HG03520 (cell line): ENCODE results near the gene PITX1.

Experiments used
- ATAC-seq: cut with Tn5 transposase; IDR thresholded peaks from one replicate; pipeline ENCODE4 v1.9.1; 2021; ENCODE audit warnings: mild to moderate bottlenecking, moderate library complexity; ENCODE audit not compliant: unreplicated experiment

PITX1 gene

GRCh38 chr5:135062216-135063055 lies 28.4 kb upstream of the PITX1 start:
- no peak for ATAC-seq

GRCh38 chr5:135061001-135061400 lies 27.0 kb upstream of the PITX1 start:
- ATAC-seq: no peak

DNA sequence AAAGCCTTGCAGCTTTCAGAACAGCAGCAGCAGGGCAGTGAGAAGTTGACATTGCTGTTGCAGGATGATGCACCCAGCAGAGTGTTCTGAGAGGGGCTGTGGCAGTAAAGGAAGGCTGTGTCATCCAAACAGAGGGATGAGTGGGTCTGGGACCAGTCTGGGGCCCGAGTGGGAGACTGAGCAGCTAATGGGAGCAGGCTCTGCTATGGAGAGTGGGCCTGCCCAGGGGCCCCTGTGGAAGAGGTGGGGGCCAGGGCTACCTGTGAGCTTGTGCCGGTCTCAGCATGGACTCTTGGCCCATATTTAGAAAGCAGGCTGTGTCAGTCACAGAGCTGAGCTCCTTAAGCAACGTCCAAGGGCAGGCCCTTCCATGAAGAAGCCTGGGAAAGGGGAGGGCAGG lies 26.0 kb upstream of the PITX1 start:
- no peak for ATAC-seq

- ATAC-seq: no peak
Measured at GRCh38 chr5:135059000-135059923, 25.2 kb upstream of the PITX1 start.

GRCh38 chr5:135058331-135058732 lies 24.3 kb upstream of the PITX1 start:
- ATAC-seq: no peak

- no peak for ATAC-seq
Measured at GRCh38 chr5:135057233-135057632, 23.2 kb upstream of the PITX1 start.

GRCh38 chr5:135056316-135057030 lies 22.4 kb upstream of the PITX1 start:
- no peak for ATAC-seq

DNA sequence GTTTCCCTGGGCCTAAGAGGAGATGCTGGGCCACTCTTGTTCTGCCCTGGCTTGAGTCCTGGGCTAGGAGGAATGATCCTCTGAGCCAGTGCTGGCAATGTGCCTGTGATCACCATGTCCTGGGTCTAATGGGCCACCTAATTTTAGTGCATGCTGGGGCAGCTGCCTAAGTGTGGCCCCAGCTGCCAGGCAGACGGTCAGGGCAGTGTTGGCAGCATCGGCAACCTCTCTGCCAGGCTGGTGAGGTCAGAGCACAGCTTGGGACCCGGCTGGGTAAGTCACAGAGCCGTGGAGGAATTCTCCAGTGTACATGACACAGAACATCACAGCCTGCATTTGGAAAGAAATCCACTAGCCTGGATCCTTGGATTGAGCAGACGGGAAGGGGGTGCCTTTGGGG lies 21.4 kb upstream of the PITX1 start:
- no peak for ATAC-seq

DNA sequence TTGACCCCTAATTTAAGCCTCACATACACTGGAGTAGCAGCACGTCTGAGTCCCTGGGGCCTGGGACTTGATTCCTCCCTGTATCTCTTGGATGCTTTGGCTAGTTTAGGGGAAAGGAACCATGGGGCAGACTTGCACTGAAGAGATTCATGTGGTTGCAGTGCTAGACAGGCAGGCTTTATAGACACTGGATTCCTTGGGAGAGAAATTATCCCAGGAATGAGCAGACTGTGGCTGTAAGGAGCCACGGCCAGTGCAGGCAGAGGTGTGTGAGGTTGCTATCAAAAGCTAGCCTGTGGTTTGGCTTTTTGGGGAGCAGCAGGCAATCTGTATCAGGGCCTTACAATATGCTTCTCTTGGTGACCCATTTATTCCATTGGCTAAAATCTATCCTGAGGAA lies 20.5 kb upstream of the PITX1 start:
- no peak for ATAC-seq

DNA sequence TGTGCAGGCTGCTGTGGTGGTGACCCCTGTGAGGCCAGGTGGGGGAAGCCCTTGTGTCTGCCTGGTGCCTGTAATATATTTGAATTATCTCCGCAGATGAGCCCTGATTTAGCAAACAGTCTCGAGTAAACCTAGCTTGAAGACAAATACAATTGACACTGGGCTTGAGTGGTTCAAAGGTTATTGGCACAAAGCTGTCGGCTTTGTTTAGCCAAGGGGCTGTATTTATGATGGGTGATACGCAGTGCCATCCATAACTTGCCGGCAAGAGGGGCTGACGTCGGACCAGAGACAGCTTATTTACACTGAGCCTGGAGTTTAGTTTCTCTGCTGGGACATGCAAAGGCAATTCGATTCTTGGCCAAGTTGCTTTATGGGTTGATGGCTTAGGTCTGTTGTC lies 20.0 kb upstream of the PITX1 start:
- no peak for ATAC-seq

DNA sequence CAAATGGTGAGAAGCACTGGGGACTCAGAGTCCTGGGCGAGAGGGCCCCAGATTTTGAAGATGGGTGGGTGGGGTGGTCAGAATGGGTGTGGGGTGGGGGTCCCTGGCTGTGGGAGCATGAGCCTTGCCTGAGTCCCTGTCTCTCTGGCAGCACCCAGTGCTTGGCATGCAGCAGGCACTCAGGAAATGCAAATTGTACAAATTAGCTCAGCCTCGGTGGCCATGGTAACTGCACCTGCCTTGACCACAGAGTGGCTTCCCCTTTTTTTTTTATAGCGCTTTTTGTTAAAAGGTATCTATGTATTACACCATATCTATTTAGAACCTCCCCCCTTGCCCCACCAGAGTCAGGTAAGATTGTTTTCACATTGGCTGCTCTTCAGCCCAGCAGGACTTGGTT lies 19.2 kb upstream of the PITX1 start:
- ATAC-seq: peak; percentile 82

- ATAC-seq: no peak
Measured at GRCh38 chr5:135052511-135053145, 18.6 kb upstream of the PITX1 start.

- ATAC-seq: no peak
Measured at GRCh38 chr5:135051872-135052271, 17.8 kb upstream of the PITX1 start.

- no peak for ATAC-seq
Measured at GRCh38 chr5:135051399-135051798, 17.4 kb upstream of the PITX1 start.

GRCh38 chr5:135050244-135050767 lies 16.3 kb upstream of the PITX1 start:
- ATAC-seq: no peak

- no peak for ATAC-seq
Measured at GRCh38 chr5:135048930-135049329, 14.9 kb upstream of the PITX1 start.

DNA sequence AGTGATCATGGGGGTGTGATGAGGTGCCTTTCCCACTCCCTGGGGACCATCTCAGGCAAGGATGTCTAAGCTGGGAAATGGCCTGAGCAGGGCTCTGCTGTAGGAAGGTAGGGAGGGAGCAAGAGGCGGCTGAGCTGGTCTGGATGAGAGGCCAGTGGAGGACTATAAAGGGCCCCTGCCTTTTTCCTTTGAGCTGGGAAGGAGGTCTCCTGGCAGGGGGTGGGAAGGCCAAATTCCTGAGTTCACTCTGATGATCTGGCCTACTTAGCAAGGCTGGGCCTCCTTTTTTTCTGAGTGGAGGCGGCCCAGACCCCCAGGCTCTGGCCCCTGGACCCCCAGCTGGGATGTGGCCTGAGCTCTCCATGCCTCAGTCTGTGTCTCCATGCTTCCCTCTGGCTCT lies 14.3 kb upstream of the PITX1 start:
- ATAC-seq: no peak

GRCh38 chr5:135047347-135047695 lies 13.3 kb upstream of the PITX1 start:
- no peak for ATAC-seq

- ATAC-seq: no peak
Measured at GRCh38 chr5:135046661-135047346, 12.8 kb upstream of the PITX1 start.

GRCh38 chr5:135045488-135045887 lies 11.5 kb upstream of the PITX1 start:
- no peak for ATAC-seq
